T-helper 22 cell (primary cell): ENCODE results near the gene CCDC83.
"Not testable (repeated sequence)": the region's sequence is repeated elsewhere in the genome, so short reads cannot be mapped to it uniquely, and the experiment has no call there.

Experiments
- DNase-seq: peaks from one replicate; pipeline ENCODE4 v3.0.0-alpha.2; 2020; ENCODE audit warnings: low read depth

Gene CCDC83

DNA sequence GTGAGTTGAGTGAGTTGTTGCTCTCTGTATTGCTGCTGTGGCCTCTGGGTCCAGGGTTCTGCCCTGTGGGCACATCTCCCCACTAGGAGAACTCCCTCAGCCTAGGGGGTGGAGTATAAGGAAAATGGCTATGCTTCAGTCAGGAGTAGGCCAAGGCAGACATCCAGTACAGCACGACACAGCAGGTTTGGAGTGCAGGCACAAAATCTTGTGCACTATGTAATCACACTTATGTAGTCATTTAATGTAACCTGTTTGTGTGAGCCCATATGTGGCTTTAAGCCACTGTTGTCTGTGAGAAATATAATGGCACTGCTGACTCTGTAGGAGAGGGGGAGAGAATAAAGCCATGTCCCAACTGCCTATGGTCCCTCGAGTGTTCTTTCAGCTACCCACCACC, 90.1 kb downstream of the CCDC83 start:
- no peak for DNase-seq

DNA sequence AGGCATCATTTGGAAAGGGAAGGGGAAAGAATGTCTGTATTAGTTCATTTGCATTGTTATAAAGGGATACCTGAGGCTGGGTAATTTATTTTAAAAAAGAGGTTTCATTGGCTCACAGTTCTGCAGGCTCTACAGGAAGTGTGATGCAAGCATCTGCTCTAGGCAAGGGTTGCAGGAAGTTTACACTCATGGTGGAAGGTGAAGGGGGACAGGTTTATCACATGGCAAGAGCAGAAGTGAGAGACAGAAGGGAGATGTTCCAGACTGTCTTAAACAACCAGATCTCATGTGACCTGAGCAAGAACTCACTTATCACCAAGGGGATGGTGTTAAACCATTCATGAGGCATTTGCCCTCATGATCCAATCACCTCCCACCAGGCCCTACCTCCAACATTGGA, 90.6 kb downstream of the CCDC83 start:
- no peak for DNase-seq

DNA sequence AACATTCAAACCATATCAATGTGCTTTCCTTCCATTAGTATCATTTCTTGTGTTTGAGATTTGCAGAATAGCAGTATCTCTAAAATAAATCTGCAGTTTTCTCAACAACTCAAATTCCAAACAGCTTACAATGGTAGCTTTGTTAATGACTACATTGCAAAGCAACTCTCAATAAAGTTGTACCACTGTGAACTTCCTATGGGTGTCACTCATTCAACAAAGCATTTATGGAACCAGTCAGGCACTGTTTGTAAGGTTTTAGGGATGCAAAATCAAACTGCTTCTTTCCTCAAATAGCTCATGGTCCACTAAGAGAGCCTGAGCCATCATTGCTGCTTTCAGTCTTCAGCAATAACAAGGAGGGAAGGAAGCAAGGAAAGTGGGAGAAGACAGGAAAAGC, 91.0 kb downstream of the CCDC83 start:
- DNase-seq, result no peak

DNA sequence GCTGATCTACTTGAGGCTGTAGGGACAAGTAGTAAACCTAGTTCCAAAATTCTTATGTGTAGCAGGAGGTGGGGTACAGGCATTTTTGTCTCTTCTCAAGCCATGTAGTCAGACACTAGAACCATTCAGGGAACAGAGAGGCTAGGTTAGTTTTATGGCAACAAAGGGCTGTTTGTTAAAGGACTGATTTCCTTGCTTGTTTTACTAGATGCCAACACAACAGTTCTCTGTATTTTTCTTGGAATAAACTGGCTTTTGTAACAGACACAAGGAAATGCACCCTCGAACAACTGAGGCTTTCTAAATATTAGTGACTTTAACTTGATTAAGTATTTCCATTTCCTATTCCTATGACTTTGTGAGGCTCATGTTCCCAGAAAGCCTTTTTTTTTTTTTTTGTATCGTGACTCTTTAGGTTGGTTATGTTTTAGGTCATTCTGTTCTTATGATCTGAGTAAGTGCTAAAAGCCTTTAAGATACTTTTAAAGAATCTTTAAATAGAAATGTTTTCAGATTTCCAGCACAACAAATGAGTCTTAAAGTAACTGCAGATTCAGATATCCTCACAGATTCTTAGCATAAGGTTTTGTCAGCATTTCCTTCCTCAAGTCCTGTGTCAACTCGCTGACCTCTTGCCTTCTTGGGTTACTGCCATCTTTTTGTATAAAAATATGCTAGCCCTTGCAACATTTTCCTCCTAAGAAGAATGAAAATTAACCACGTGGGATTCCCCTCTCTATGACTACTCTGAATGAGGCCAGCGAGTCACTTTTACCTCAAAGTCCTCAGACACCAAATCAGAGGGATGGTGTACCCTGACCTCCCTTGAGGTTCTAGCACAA, 92.5 kb downstream of the CCDC83 start:
- no peak for DNase-seq

DNA sequence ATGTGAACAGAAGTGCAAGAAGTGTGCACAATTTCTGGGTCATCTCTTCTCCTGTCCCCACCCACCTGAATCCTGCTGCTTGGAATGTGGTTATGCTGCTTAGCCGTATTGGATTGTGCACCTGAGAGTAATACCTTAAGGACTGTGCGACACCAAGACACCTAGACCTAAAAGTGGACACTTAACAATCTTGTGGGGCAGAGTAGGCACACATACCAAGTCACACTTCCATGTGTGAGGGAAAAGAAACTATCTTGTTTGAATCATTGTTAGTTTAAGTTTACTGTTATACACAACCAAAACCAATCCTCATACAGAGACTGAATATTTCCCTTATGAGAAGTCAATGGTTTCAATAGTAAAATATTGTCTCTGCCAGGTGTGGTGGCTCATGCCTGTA, 93.7 kb downstream of the CCDC83 start:
- DNase-seq, result no peak

DNA sequence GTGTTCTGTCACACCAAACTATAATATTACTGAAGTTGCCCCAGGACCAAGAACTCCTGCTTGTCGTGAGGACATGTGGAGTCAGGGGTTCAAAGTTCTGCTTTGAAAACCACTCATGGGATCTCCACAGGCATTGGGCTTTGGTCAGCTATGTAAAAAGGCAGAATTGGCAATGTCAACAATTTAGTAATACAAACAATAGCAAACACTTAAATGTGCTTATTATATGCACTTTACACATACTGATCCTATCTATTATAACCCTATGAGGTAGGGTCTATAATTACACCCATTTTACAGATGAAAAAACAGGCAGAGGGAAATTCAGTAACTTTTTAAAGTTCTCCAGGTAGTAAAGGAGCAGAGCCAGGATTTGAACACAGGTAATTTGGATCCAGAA, 94.6 kb downstream of the CCDC83 start:
- DNase-seq, result no peak

DNA sequence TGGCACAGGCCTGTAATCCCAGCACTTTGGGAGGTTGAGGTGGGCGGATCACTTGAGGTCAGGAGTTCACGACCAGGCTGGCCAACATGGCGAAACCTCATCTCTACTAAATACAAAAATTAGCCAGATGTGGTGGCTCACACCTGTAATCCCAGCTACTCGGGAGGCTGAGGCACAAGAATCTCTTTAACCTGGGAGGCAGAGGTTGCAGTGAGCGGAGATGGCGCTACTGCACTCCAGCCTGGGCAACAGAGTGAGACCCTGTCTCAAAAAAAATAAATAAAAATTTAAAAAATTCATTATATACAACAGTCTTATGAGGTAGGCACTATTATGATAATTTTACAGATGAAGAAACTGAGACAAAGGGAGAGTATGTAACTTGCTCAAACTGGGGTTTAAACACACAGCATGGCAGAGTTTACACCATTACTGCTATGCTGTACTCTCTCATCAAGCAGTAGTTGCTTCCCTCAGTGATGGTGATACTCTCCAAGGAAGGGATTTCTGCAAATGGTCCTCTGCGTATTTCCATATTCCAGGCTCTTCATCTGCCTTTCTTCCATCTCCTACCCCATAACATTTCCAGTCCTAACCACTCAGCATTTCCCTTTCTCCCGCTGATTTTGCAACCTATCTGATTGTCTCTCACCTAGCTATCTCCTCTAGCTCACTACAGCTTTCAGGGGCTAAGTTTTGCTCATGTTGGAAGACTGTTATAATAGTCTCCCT, 95.3 kb downstream of the CCDC83 start:
- DNase-seq, result no peak

DNA sequence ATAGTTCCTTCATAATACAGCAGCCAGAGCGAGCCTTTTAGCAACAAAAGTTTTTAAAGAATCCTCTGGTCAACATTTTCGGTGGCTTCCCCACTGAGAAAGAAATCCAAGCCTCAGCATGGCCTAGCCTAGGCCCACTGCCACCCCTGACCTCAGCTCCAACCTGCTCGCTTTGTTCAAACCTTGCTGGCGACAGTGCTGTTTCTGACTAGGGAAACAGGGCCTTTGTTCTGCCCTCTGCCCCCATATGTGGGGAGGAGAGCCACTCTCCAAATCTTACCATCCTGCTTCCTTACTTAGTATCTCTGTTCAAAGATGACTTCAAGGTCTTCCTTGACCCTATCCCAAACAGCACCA, 95.8 kb downstream of the CCDC83 start:
- no peak for DNase-seq

DNA sequence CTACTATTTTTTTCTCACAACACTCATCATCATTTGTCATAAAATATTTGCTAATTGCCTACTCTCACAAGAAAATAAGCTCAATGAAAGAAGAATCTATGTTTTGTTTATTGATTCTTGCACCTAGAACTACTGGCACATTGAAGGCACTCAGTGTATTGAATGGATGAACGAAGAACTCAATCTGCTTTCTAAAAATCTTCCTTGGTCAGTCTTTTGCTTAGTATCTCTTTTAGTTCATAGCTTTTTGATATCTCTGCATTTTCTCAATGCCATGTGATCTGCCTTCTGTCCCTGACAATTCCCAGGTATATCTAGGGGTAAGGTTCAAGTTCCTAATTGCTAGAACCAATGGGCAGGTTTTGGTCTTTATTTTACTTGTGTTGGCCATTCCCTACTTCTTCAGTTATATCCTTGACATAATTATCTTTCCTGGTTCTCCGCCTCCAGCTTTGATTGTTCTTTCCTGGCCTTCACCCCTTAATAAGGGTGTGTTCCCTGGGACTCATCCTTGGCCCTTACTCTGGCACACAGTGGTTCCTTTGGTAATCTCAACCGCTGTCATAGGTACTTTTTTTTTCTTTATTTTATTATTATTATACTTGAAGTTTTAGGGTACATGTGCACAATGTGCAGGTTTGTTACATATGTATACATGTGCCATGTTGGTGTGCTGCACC, 96.4 kb downstream of the CCDC83 start:
- DNase-seq, result no peak

DNA sequence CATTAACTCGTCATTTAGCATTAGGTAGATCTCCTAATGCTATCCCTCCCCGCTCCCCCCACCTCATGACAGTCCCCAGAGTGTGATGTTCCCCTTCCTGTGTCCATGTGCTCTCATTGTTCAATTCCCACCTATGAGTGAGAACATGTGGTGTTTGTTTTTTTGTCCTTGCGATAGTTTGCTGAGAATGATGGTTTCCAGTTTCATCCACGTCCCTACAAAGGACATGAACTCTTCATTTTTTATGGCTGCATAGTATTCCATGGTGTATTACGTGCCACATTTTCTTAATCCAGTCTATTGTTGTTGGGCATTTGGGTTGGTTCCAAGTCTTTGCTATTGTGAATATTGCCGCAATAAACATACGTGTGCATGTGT, 96.9 kb downstream of the CCDC83 start:
- DNase-seq, result not testable (repeated sequence)

DNA sequence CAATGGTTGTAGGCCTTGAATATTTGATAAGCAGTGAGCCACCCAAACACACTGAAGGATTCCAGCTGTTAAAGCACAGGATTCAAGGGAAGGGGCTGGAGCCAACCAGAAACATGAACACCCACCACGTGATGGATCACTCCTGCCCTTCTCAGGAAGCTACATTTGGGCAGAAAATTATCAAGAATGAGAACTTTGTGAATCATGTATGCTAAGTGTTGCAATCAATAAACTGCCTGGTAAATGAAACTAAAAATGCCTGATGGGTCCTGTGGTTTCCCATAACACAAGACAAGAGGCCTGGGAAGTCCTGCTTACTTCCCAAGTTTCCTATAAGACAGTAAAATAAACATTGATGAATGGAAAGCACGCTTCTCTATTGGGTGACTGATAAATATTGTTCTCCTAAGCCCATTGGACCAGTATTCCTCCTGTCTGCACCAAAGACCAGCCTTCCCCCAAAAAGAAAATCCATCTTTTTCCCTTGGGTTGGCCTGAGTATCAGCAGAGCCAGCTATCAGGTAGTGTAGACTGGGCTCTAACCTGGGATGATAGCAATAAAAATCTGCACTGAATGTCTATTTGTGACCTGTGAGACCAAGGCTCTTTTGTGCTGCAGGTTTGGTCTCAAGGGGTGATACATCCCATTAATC, 98.4 kb downstream of the CCDC83 start:
- DNase-seq, result no peak

DNA sequence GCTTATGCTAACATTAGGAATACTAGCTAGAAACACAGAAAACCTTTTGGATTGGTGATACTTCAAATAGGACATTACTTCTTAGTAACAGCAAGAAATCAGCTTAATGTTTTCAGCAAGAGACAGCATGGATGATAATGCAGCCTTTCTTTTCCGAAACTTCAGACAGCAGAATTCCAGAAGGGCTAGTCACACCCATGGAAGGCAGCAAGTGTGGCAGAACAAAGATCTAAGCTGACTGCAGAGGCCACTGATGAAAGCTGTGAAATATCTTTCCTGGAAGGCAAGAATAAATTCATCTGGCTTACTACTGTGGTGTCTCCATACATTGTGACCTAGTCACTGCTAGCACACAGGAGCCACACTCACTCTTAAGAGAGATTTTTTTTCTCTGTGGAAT, 100.3 kb downstream of the CCDC83 start:
- DNase-seq, result no peak

DNA sequence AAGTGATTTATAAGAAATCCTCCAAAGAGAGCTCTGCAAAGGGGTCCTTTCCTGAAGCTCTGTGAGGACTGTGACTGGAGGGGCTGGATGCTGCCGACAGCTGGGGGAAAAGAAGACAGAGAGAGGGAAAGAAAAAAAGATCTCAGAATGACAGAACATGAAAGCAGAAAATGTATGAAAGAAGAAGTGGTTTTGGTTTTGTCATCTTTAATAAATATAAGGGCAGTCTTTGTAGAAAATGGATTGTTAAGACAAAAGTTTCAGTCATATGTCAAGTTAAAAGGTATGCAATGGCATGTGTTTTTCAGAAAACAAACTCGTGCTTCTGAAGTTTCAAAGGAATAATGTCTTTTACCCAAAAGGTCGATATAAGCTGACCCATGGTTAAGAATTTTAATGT, 105.5 kb downstream of the CCDC83 start:
- no peak for DNase-seq

DNA sequence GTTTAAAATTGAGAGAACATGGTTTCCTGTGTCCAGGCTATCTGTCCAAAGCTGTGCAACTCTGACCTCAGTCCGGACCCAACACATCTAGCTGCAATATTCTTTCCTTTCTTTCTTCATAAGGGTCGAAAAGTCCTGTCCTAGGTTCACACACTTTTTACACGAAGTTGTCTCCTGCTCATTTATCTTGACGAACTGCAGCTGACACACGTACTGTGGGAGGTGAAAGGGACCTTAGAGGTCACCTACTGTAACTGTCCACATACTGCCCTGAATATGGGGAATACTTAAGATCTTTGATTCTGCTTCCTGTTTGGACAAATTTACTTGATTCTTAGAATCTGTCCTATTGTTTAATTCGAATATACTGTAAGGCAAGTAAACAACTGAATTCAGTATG, 105.9 kb downstream of the CCDC83 start:
- no peak for DNase-seq

DNA sequence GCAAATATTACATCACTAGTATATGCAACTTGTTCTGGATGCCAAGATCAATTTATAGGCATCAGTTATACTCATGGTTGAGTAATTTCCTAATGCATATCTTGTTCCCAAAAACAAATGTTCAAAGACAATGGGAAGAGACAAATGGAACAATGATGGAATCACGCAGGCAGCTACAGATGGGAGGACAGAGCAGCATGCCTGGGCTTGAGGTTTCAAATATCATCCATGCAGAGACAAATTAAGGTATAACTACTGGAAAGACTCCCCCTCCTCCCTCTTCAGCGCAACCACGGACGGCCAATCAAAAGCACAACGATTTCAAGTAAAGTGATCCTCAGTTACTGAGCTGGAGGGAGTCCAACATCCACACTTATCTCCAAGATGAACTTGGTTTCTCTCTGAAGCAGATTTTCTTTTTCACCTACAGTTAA, 106.8 kb downstream of the CCDC83 start:
- no peak for DNase-seq

DNA sequence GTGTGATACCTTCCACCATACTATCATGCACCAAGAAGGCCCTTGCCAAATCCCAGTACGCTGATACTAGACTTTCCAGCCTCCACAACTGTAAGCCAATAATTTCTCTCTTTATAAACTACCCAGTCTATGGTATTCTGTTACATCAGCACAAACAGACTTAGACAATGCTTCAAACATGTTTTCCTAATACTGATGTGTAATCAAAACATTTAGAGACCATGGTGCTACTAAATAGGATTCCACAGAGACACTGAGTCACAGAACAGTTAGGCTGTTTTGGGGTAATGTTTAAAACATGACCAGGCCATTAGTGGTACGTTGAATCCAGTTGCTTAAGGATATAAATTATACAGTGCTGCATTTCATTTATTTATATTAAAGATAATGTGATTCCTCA, 110.0 kb downstream of the CCDC83 start:
- no peak for DNase-seq

DNA sequence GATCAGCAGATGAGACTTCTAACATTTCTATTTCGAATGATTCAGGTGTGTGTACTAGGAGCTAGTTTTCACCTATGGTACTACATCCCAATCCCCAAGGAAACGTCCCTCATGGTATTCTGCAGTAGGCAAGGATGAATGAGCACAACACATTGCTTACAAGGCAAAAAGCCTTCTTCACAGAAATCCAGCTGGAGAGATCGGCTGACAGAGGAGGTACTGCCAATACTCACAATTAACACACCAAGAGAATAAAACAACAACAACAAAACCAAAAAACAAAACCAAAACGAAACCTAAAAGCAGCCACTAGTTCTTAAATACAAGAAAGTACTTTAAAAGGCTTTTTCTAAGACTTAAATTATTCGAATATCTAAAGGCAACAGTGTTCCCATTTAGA, 112.3 kb downstream of the CCDC83 start:
- no peak for DNase-seq
